ENCODE results near the gene CTU1.

CTU1 gene

GRCh38 chr19:51102991-51103390 is 5.2 kb downstream of the CTU1 start:
- no peak for DNase-seq

- no peak for DNase-seq
Observed at GRCh38 chr19:51101171-51101865, 6.9 kb downstream of the CTU1 start.

DNA sequence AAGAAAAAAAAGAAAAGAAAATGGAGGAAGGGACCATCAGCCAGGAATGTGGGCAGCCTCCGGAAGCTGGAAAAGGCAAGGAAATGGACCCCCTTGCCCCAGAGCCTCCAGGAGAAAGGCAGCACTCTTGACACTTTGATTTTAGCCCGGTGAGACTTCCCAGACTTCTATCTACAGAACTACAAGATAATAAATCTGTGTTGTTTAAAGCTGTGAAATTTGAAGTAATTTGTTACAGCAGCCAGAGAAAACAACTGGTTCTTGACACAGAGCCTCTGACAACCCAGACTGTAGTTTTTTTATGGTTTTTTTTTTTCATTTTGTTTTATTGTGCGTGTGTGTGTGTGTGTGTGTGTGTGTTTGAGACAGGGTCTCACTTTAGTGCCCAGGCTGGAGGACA is 7.6 kb downstream of the CTU1 start:
- no peak for DNase-seq

DNA sequence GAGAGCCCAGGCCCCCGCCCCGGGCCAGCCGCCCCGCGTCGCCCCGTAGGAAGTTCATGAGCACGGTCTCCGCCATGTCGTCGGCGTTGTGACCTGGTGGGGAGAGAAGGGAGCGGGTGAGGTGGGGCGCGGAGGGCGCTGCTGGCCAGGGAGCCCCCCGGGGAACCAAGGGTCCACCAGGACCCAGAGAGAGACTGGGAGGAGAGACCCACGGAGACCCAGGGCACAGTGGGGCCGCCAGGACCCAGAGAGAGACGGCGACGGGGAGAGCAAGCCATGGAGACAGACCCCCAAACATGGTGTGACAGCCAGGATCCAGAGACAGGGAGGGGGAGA is 9.2 kb downstream of the CTU1 start:
- DNase-seq: no peak

DNA sequence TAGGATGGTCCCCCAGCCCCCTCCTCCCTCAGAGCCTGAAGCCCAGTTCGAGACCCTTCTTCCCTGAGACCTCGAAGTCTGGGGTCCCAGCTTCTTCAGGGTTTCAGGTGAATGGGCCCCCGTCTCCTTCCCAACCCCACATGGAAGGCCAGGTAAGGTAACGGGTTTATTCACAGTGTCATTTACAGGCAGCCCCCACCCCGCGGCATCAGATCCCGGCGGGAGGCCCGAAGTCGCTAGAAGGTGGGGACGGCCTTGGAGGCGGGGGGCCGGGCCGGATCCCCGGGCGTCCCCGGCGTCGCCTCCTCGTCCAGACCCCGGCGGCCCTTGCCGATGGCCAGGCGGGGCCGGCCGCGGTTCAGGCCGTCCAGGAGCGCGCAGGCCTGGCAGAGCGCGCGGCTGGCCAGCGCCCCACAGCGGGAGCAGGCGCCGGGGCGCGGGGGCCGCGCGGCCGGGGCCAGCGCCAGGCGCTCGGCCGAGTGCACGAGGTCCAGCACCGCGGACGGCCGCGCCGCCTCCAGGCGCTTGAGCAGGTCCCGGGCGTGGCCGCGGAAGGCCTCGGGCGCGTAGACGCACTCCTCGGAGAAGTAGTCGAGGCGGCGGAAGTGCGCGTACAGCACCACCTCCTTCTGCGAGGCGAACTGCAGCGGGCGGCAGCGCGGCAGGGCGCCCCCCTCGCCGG is 9.7 kb downstream of the CTU1 start:
- no peak for DNase-seq

GRCh38 chr19:51097796-51098195 is 10.4 kb downstream of the CTU1 start:
- DNase-seq: no peak

- peak; percentile 25 for DNase-seq
Observed at GRCh38 chr19:51097166-51097738, 11.0 kb downstream of the CTU1 start.

GRCh38 chr19:51096473-51097165 is 11.6 kb downstream of the CTU1 start:
- DNase-seq: no peak

DNA sequence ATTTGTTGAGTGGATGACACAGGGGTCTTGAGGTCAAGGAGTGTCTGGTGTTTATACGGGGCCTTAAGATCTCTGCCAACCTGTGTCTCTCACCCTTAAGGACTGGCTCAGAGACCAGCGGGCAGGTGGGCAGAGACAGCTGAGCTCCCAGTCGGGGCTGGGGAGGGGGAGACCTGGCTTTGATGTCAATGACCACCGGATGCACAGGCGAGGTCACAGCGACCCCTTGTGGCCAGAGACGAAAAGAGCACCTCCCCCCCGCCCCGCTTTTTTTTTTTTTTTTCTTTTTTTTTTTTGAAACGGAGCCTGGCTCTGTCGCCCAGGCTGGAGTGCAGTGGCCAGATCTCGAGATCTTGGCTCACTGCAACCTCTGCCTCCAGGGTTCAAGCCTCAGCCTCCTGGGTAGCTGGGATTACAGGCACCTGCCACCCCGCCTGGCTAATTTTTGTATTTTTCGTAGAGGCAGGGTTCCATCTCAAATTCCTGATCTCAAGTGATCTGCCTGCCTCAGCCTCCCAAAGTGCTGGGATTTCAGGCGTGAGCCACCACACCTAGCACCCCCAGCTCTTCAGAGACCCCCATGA is 13.4 kb downstream of the CTU1 start:
- no peak for DNase-seq

- DNase-seq: no peak
Observed at GRCh38 chr19:51093510-51094345, 14.5 kb downstream of the CTU1 start.

DNA sequence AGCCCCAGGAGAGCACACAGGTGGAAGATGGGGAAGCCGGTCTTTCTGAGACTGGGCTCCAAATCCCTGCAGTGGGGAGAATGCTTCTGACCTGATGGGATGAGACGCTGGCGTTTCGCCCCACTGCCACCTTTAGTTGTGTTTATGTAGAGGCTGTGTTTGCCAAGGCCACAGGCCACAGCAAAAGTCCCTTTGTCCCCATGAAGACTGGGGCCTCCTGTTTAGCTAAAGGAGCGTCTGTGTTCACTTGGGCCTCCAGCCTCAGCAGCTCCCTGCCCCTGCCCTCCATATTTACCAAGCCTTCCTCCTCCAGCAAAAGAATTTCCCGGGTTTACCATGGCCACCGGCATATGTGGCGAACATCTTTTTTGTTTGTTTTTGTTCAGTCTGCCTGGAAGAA is 15.1 kb downstream of the CTU1 start:
- no peak for DNase-seq

- DNase-seq: no peak
Observed at GRCh38 chr19:51091895-51092873, 16.0 kb downstream of the CTU1 start.

- no peak for DNase-seq
Observed at GRCh38 chr19:51091126-51091525, 17.1 kb downstream of the CTU1 start.

DNA sequence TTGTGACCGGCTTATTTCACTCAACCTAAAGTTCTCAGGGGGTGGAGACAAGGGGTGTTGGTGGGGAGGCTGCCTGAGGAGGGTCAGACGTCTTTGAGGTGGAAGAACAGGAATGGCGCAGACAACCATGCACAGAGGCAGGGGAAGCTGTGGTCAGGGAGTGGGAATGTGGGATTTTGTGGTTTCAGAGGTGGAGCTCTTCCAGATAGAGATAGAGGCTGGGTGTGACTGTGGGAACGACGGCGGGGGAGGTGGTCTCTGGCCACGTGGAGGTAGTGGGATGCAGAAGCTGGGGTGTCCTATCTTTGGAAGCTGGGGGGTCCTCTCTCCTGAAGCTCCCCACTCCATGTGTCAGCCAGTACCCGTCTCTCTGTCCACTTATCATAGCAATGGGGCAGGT is 17.7 kb downstream of the CTU1 start:
- DNase-seq: no peak

- DNase-seq: no peak
Observed at GRCh38 chr19:51089786-51090185, 18.4 kb downstream of the CTU1 start.

- no peak for DNase-seq
Observed at GRCh38 chr19:51086153-51086850, 21.9 kb downstream of the CTU1 start.

DNA sequence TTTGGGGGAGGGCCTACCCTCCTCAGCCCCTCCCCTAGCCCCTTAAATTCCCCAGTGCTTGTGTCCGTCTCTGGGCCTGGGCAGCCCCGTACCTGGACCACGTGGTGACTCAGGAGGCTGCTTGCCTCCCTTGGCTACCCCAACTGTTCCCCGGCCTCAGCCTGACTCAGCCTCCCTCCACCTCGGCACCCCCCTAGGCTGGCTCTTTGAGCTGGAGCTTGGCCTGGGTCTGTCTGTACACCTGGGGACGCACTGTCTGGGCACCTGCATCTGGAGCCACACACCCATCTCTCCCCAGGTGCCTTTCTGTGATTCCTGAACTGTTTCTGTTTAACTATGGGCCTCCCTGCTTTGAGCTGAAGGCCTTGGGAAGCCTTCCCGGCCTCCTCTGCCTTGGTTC is 23.7 kb downstream of the CTU1 start:
- no peak for DNase-seq

GRCh38 chr19:51083783-51084182 is 24.4 kb downstream of the CTU1 start:
- no peak for DNase-seq

GRCh38 chr19:51083181-51083580 is 25.0 kb downstream of the CTU1 start:
- DNase-seq: no peak

DNA sequence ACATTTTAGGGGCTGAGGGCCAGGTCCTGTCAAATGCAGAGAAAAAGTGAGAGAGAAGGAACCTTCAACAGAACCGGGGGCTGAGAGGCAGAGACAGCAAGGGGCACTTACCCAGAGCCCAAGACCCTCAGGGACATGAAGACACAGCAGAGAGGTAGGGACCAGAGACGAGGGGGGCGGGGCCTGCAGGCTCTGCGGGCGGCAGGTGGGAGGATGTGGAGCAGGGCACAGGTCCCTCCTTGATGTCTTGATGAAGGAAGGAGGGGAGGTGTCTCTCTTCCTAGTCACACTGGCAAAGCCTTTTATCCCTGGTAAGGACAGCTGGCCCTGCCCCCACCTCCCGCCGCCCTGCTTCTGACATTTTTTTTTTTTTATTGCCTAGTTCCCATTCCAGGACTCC is 25.6 kb downstream of the CTU1 start, which contains the start of gene KLK14:
Gene KLK14, minus strand, starts transcription at position 277 of the 400 bp plus-strand sequence. Its CDS starts 273 bp downstream, at position 4.
- no peak for DNase-seq

DNA sequence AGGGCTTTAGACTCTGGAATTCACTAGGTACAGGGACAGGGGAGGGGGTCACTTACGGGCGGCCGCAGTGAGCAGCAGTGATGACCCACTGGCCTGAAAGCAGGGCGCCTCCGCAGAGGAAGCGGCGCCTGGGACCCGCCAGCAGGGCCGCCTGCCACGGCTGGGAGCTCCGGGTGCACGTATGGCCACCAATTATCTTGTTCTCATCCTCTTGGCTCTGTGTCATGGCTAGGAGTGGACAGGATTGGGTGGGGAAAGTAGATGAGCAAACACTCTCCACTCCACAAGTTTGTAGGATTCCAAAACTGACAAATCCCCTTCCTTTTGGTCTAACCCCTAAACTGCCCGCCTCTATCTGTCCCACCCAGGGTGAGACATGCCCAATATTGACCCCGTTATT is 26.7 kb downstream of the CTU1 start:
- no peak for DNase-seq
